ENCODE results near the gene FIP1L1.
"Not testable (repeated sequence)": the region's sequence is repeated elsewhere in the genome, so short reads cannot be mapped to it uniquely, and the experiment has no call there.

Gene FIP1L1

DNA sequence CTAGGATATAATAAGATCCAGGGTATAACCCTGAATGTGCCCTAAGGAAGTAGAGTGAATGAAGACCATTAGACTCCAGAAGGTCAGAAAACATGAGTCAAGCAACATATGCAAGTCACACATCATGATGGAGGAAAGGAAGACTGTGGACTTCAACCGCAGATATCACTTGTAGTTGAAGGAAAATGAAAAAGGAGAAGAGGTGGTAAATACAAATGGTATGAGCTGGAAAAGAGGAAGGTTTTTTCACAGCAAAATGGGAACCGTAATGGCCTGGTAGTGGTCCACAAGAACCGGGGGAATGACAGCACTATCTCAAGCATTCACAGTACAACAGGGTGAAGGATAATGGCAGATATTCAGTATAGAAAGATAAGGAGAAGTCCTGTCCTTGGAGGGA, 6.4 kb upstream of the FIP1L1 start:
- DNase-seq: no peak
- intact Hi-C loops (cut with DNase I): no loop called here

DNA sequence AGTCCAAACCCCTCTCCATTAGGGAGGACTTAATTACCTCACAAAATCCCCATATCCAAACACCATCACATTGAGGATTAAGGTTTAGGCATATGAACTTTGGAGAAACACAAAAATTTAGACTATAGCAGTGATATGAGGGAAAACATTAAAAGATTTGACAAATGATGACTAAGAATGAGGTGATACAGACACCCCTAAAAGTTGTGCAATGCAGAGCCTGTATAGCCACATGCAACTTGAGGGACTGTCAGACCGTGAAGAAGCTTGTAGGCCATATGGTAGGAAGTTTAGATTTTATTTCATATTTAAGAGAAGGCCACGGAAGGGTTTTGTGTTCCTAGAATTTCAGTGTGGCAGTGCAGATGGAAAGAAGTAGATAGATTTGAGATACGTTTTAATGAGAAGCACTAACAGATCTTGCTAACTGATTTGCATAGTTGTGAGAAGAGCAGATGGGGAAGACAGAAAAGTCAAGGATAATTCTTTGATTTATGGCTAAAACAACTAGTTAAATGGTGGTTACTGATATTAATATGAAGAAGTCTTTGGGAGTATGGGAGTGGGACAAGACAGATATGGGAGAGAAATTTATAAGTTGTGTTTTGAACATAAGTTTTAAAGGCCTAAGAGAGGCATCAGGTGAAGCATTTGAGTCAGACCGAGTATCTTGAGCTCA, 5.5 kb upstream of the FIP1L1 start:
- no peak for DNase-seq
- intact Hi-C loops (cut with DNase I): no loop called here

DNA sequence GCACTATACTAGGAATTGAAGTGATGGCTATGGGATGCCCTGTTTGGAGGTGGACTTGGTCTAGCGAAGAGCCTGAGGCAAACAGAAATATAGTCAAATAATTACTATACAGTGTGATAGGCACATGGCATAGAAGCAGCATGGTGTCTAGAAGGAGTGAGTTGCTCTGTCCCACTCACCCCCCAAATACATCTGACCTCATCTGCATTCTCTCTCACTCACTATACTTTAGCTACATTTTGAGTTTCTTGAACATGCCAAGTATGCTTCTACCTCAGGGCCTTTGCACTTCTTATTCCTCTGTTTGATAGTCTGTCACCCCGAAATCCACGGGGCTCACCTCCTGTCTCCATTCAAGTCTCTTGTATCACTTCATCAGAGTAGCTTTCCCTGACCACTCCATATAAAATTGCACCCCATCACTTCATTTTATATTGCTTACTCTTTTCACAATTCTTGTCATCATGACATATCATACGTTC, 2.6 kb upstream of the FIP1L1 start:
- intact Hi-C loops (cut with DNase I): no loop called here
- no peak for DNase-seq

- intact Hi-C loops (cut with DNase I): no loop called here
- DNase-seq: no peak
These were observed 541 bp upstream of the FIP1L1 start for GRCh38 chr4:53376900-53377299.

DNA sequence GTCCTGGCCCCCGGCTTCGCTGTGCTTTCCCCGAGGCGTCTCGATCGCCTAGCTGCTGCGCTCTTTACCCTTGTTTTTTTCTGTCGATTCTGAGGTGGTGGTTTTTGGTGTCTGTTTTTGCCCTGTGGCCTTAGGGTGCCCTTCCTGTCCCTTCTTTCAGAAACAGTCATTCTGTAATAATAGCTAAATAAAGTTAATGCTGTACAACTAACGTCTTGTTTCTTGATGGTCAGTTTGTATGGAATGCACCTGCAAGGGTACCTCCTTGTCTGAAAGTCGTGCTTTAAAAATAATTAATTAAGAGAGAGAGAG, 686 bp downstream of the FIP1L1 start:
- intact Hi-C loops (cut with DNase I): loop anchor here (2.0 kb wide), 1 partner anchor 13 kb away; no protein-coding TSS in a partner anchor
- no peak for DNase-seq

DNA sequence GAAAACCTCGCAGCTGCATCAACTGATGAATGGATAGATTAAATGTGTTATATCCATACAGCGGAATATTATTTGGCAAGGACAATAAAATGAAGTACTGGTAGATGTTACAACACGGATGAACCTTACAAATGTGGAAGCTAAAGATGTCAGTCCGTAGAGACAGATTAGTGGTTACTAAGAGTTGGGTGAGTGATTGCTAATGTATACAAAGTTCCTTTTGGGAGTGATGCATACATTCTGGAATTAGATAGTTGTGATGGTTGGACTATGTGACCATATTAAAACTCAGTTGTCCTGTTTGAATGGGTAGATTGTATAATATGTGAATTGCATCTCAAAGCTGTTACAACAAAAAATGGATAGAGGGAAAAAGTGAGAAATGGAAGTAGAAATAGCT, 2.8 kb downstream of the FIP1L1 start:
- DNase-seq: no peak
- intact Hi-C loops (cut with DNase I): no loop called here

GRCh38 chr4:53409479-53409878, 32.0 kb downstream of the FIP1L1 start:
- intact Hi-C loops (cut with DNase I); DNase-seq: not testable (repeated sequence)

DNA sequence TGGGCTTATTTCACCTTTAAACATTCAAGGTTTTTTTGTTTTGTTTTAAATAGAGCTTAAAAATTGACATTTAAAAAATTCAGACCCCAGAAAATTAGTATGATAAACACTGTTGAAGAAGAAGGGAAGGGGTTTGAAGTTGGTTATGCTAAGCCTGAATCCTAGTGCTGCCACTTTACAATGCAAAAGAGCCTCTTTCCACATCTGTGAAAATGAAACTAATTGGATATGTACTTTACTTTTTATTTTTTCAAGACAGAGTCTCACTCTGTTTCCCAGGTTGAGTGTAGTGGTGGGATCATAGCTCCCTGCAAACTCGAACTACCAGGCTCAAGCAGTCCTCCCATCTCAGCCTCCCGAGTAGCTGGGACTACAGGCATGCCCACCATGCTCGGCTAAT, 41.8 kb downstream of the FIP1L1 start:
- intact Hi-C loops (cut with DNase I): no loop called here
- no peak for DNase-seq

GRCh38 chr4:53421791-53422190, 44.4 kb downstream of the FIP1L1 start:
- intact Hi-C loops (cut with DNase I): no loop called here
- no peak for DNase-seq

DNA sequence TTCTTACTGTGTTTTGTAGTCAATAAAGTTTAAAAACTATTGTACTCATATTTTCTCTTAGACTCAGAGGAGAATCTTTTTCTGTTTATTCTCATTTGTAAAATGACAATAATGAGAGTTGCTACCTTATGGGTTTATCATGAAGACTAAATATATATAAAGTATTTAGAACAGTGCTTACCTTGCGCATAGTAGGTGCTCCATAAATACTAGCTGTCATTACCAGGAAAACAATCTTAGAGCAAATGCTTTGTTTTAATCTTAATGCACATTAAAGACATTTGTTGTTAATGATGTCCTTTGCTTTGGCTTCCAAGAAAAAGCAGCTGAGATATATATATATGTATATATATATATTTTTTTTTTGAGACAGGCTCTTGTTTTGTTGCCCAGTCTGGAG, 44.9 kb downstream of the FIP1L1 start:
- intact Hi-C loops (cut with DNase I): no loop called here
- no peak for DNase-seq

DNA sequence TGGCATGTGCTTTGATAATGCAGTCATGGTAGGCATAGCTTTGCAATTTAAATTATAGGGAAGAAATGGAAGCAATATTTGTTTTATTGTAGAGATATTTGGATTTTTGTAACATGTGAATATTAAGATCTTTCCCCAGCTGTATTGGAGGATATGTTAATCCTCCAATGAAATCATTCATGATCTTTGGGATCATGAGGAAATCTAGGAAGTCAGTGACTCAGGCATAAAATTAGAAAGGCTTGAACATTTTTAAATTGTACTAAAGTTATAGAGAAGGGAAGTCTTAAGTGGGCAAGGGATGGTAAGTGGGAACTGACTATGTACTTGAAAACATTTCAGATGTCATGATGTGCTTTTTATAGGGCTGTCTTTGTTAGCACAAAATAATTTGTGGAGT, 46.8 kb downstream of the FIP1L1 start:
- intact Hi-C loops (cut with DNase I): no loop called here
- no peak for DNase-seq

GRCh38 chr4:53427366-53427765, 49.9 kb downstream of the FIP1L1 start:
- DNase-seq: no peak
- intact Hi-C loops (cut with DNase I): no loop called here

GRCh38 chr4:53431052-53431451, 53.6 kb downstream of the FIP1L1 start:
- no peak for DNase-seq
- intact Hi-C loops (cut with DNase I): no loop called here

GRCh38 chr4:53432528-53433424, 55.3 kb downstream of the FIP1L1 start:
- no peak for DNase-seq
- intact Hi-C loops (cut with DNase I): no loop called here

DNA sequence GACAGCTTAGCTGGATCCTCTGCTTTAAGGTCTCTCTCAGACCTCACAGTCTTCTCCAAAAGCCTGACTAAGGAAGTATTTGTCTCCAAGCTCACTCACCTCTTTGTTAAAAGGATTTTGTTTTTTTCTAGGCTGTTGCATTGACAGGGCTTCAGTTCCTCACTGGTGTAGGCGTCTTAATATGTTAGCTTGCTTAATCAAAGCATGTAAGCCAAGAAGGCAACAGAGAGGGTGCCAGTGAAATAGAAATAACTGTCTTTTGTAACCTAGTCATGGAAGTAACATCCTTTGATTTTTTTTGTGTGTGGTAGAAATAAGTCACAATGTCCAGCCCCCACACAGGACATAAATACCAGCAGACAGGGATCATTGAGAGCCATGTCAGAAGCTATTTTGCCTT, 58.8 kb downstream of the FIP1L1 start:
- peak in 4 of 42 donors; percentile 17 to 53 (median 29) for DNase-seq
- intact Hi-C loops (cut with DNase I): no loop called here

- DNase-seq: no peak
- intact Hi-C loops (cut with DNase I): no loop called here
These were observed 64.1 kb downstream of the FIP1L1 start for GRCh38 chr4:53441564-53441963.

DNA sequence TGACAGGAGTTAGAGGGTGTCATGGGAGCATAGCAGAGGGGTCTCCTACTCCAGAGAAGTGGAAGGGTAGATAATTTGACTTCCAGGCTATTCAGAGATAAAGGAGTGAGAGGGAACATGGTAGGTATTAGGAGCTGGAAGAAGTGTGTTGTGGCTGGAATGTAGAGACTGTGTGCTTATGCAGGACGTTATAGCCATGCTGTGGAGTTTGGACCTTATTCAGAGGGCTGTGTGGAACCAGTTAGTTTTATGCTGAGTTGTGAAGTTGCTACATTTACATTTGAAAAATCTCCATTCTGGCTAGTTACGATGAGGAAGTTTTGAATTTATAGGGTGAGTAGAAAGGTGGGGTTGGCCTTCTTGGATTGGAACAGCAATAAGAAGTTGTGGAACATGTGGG, 67.5 kb downstream of the FIP1L1 start:
- DNase-seq: no peak
- intact Hi-C loops (cut with DNase I): no loop called here

GRCh38 chr4:53450773-53451172, 73.3 kb downstream of the FIP1L1 start:
- intact Hi-C loops (cut with DNase I): no loop called here
- peak in 18 of 42 donors; percentile 6 to 61 (median 28) for DNase-seq

- intact Hi-C loops (cut with DNase I): no loop called here
These were observed 75.9 kb downstream of the FIP1L1 start for GRCh38 chr4:53453385-53453784.

DNA sequence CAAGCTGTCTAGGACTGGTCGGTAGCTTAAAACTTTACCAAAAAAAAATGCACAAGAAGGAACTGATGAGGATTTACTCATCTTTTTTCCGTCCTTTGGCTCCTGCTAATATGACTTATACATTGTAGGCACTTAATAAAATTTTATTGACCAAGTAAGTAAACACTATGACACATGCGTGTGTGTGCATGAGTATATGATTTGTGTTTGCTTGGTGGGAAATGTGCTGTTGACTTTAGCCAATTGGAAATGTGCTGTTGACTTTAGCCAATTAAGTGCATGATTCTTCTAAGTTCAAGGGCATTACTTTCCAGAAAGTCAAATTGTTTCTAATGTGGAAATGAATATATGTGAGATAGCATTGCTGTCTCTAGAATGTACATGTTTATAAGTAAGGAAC, 78.3 kb downstream of the FIP1L1 start:
- intact Hi-C loops (cut with DNase I): no loop called here
- no peak for DNase-seq

More at GRCh38 chr4:53453385-53453784, 75.9 kb downstream of the FIP1L1 start:
- no peak for DNase-seq

- intact Hi-C loops (cut with DNase I): no loop called here
- DNase-seq: no peak
These were observed 78.7 kb downstream of the FIP1L1 start for GRCh38 chr4:53456178-53456577.

Data from head of caudate nucleus (tissue), 42 donors.